Measurements from ENCODE around the gene BLACAT1. TPM values are rescaled to one million over a fixed set of nuclear protein-coding genes. Genes with fewer than 3 reads are reported as not detected.

Gene BLACAT1
- total and polyA plus RNA-seq, 10 donors: 0.02 to 0.51 (median 0.24) TPM; not detected in 4

GRCh38 chr1:205474571-205474970, 18.7 kb upstream of the BLACAT1 start:
- peaks cover 0 to 21% (median 18%) of the 10 kb centered on the region in 8 donors for H3K9me3 ChIP-seq
- intact Hi-C loops (cut with DNase I; ENCODE audit: low total_unique reads): no loop called here
- H3K27ac ChIP-seq: no peak overlapping the region
- no peak for DNase-seq
- no peak for TF ChIP-seq CTCF (IDR thresholded peaks at IDR 0.05 in 8 of 11, conservative IDR thresholded peaks at IDR 0.05 in 3 of 11)
- TF ChIP-seq POLR2A (IDR thresholded peaks at IDR 0.05): no peak
- H3K4me3 ChIP-seq: no peak overlapping the region
- H3K27me3 ChIP-seq (replicated peaks in 1 of 7): peaks cover 0 to 57% (median 10%) of the 10 kb centered on the region in 7 donors
- H3K36me3 ChIP-seq: no peaks in the 10 kb centered on the region
- peaks cover 0 to 6% (median under 1%) of the 10 kb centered on the region in 6 donors for H3K4me1 ChIP-seq
- WGBS, 5 donors: 92 to 96% (median 94%) methylated on average over 3 of the region's 3 CpGs

- Histone ChIP-seq H3K9me3 (peaks cover 0 to 21% (median 18%) of the 10 kb centered on the region in 8 donors), H3K36me3 (no peaks in the 10 kb centered on the region), H3K4me3 (no peak overlapping the region), H3K27ac (no peak overlapping the region), H3K27me3 (replicated peaks in 1 of 7) (peaks cover 0 to 61% (median 10%) of the 10 kb centered on the region in 7 donors), H3K4me1 (no peaks in the 10 kb centered on the region)
- intact Hi-C loops (cut with DNase I; ENCODE audit: low total_unique reads): no loop called here
- WGBS, 5 donors: 81 to 93% (median 93%) methylated on average over 7 of the region's 7 CpGs
- TF ChIP-seq POLR2A (IDR thresholded peaks at IDR 0.05) (no peak), CTCF (IDR thresholded peaks at IDR 0.05 in 8 of 11, conservative IDR thresholded peaks at IDR 0.05 in 3 of 11) (no peak), POLR2AphosphoS5 (IDR thresholded peaks at IDR 0.05) (no peak)
- no peak for DNase-seq
Measured at GRCh38 chr1:205473966-205474365, 18.1 kb upstream of the BLACAT1 start.

GRCh38 chr1:205473475-205473874, 17.6 kb upstream of the BLACAT1 start:
- no peak for DNase-seq
- intact Hi-C loops (cut with DNase I; ENCODE audit: low total_unique reads): no loop called here
- Histone ChIP-seq H3K9me3 (peaks cover 0 to 21% (median 18%) of the 10 kb centered on the region in 8 donors), H3K36me3 (no peaks in the 10 kb centered on the region), H3K27me3 (replicated peaks in 1 of 7) (peaks cover 0 to 64% (median 10%) of the 10 kb centered on the region in 7 donors), H3K4me3 (no peak overlapping the region), H3K27ac (no peak overlapping the region), H3K4me1 (no peaks in the 10 kb centered on the region)
- WGBS, 5 donors: 43 to 55% (median 49%) methylated on average over 4 of the region's 4 CpGs
- TF ChIP-seq POLR2A (IDR thresholded peaks at IDR 0.05) (no peak), CTCF (IDR thresholded peaks at IDR 0.05 in 8 of 11, conservative IDR thresholded peaks at IDR 0.05 in 3 of 11) (no peak), POLR2AphosphoS5 (IDR thresholded peaks at IDR 0.05) (no peak)

GRCh38 chr1:205472737-205473441, 17.0 kb upstream of the BLACAT1 start:
- peaks cover 0 to 64% (median 10%) of the 10 kb centered on the region in 7 donors for H3K27me3 ChIP-seq (replicated peaks in 1 of 7)

More at GRCh38 chr1:205472737-205473441, 17.0 kb upstream of the BLACAT1 start:
- Histone ChIP-seq H3K4me3 (no peak overlapping the region), H3K36me3 (no peaks in the 10 kb centered on the region), H3K27ac (no peak overlapping the region), H3K9me3 (peaks cover 0 to 21% (median 18%) of the 10 kb centered on the region in 8 donors), H3K4me1 (no peaks in the 10 kb centered on the region)
- TF ChIP-seq POLR2AphosphoS5 (IDR thresholded peaks at IDR 0.05): no peak
- TF ChIP-seq POLR2A (IDR thresholded peaks at IDR 0.05): no peak
- TF ChIP-seq CTCF (IDR thresholded peaks at IDR 0.05 in 8 of 11, conservative IDR thresholded peaks at IDR 0.05 in 3 of 11): no peak
- no peak for DNase-seq
- intact Hi-C loops (cut with DNase I; ENCODE audit: low total_unique reads): no loop called here
- WGBS, 5 donors: 18 to 27% (median 23%) methylated on average over 13 of the region's 13 CpGs

Measured in spleen (tissue), 11 donors.